ENCODE data around the gene KANSL3.

DNA sequence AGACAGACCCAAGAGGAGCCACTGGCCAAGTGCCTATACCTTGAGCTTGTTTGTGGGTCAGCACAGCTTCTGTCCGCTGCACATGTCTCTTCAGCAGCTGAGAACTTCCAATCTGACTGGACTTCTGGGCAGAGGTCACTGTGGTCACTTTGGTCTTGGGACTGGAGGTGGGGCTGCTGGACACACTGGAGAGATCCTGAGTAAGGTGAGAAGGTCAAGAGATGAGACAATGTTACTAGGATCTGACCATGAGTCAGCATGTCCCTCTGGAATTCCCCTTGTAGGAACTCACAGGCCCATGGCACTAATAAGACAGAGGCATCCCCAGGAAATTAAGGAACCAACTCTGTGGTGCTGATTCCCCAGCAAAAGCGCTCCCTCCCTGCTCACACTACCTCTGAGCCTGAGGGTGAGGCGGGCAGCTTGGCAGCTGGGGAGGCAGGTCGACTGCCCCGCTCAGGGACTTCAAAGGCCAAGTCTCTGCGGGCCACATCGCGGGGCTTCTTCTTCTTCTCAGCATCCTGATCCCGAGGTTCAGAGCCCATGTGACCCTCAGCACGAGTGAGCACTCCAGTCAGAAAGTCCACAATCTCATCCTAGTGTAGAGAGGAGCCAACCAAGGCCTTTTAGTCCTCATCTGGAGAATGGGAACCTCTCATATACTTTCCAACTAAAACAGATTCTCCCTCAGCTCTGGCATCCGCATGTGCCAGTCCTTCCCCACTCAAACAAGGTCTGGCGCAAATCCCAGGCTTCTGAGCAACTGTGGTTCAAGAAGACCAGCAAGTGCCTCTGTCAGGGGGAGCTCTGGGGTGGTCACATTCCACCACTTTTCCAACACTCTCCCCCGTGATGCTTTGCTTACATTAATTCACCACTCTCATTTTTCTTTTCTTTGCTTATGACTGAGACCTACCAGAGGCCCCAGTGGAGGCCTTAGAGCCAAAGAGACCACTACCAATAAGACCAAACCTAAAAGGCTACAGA, 29.4 kb downstream of the KANSL3 start:
- no peak for TF ChIP-seq CTCF (IDR thresholded peaks at IDR 0.05)
- TF ChIP-seq POLR2A (IDR thresholded peaks at IDR 0.05): no peak
